H9 (cell line): Measurements from ENCODE around the gene CDH9. TPM values are rescaled to one million over a fixed set of nuclear protein-coding genes. Genes with fewer than 3 reads are reported as not detected.

Experiments used
- DNase-seq: peaks from one replicate; pipeline ENCODE4 v3.0.0-alpha.2; 2017
- H2AFZ ChIP-seq: one replicate; pipeline ENCODE4 v1.6.1; 2013; ENCODE audit warnings: mild to moderate bottlenecking, low read length, control low read depth, moderate library complexity
- H2AK5ac ChIP-seq: 2 replicates; pipeline ENCODE4 v1.6.1; 2013; ENCODE audit warnings: low read length, control low read depth, mixed read lengths; ENCODE audit not compliant: insufficient read length
- H2BK120ac ChIP-seq: one replicate; pipeline ENCODE4 v1.6.1; 2013; ENCODE audit warnings: low read depth, mild to moderate bottlenecking, low read length, control low read depth, inconsistent platforms; ENCODE audit not compliant: poor library complexity, severe bottlenecking
- H2BK12ac ChIP-seq: 2 replicates; pipeline ENCODE4 v1.6.1; 2013; ENCODE audit warnings: low read length, control low read depth, mixed read lengths, low read depth; ENCODE audit not compliant: insufficient read length
- H2BK15ac ChIP-seq: 2 replicates; pipeline ENCODE4 v1.6.1; 2013; ENCODE audit warnings: low read depth, low read length, control low read depth
- H2BK20ac ChIP-seq: one replicate; pipeline ENCODE4 v1.6.1; 2013; ENCODE audit warnings: low read depth, mild to moderate bottlenecking, low read length, control low read depth, inconsistent platforms; ENCODE audit not compliant: poor library complexity, severe bottlenecking
- H2BK5ac ChIP-seq: 2 replicates; pipeline ENCODE4 v1.6.1; 2013; ENCODE audit warnings: low read length, control low read depth, mixed read lengths; ENCODE audit not compliant: insufficient read length
- H3K14ac ChIP-seq: 2 replicates; pipeline ENCODE4 v1.6.1; 2013; ENCODE audit warnings: low read length, control low read depth; ENCODE audit not compliant: insufficient read depth
- H3K18ac ChIP-seq: 2 replicates; pipeline ENCODE4 v1.6.1; 2013; ENCODE audit warnings: low read depth, mild to moderate bottlenecking, mixed read lengths, low read length, control low read depth; ENCODE audit not compliant: insufficient read length
- H3K23ac ChIP-seq: 2 replicates; pipeline ENCODE4 v1.6.1; 2013; ENCODE audit warnings: low read length, control low read depth, mixed read lengths, low read depth; ENCODE audit not compliant: insufficient read length
- H3K23me2 ChIP-seq: 2 replicates; pipeline ENCODE4 v1.6.1; 2013; ENCODE audit warnings: low read depth, mild to moderate bottlenecking, mixed read lengths, low read length, control low read depth; ENCODE audit not compliant: insufficient read length, poor library complexity, severe bottlenecking
- H3K27ac ChIP-seq: 2 replicates; pipeline ENCODE4 v1.5.1; 2013; ENCODE audit warnings: low read length, control low read depth, mixed read lengths, low read depth; ENCODE audit not compliant: insufficient read length
- H3K27me3 ChIP-seq: 2 replicates; pipeline ENCODE4 v1.6.1; 2013; ENCODE audit warnings: low read length, control low read depth, inconsistent platforms; ENCODE audit not compliant: insufficient read depth
- H3K4ac ChIP-seq: 2 replicates; pipeline ENCODE4 v1.6.1; 2013; ENCODE audit warnings: low read depth, mild to moderate bottlenecking, control low read depth, inconsistent platforms, low read length, moderate library complexity
- H3K4me1 ChIP-seq: 2 replicates; pipeline ENCODE4 v1.6.1; 2013; ENCODE audit warnings: low read length, control low read depth, inconsistent platforms; ENCODE audit not compliant: insufficient read depth
- H3K4me2 ChIP-seq: 2 replicates; pipeline ENCODE4 v1.6.1; 2013; ENCODE audit warnings: low read length, control low read depth, mixed read lengths; ENCODE audit not compliant: insufficient read length, insufficient read depth
- H3K56ac ChIP-seq: 2 replicates; pipeline ENCODE4 v1.6.1; 2013; ENCODE audit warnings: low read depth, mild to moderate bottlenecking, mixed read lengths, low read length, control low read depth; ENCODE audit not compliant: insufficient read length
- H3K79me1 ChIP-seq: 2 replicates; pipeline ENCODE4 v1.6.1; 2013; ENCODE audit warnings: low read depth, mild to moderate bottlenecking, moderate library complexity, low read length, control low read depth, inconsistent platforms; ENCODE audit not compliant: insufficient read depth, poor library complexity, severe bottlenecking
- H3K79me2 ChIP-seq: 2 replicates; pipeline ENCODE4 v1.6.1; 2013; ENCODE audit warnings: low read length, control low read depth, inconsistent platforms; ENCODE audit not compliant: insufficient read depth
- H3K9ac ChIP-seq: 2 replicates; pipeline ENCODE4 v1.6.1; 2013; ENCODE audit warnings: low read length, control low read depth, mixed read lengths; ENCODE audit not compliant: insufficient read length; ENCODE audit errors: extremely low read depth
- H3K9me3 ChIP-seq: one replicate; pipeline ENCODE4 v1.6.1; 2013; ENCODE audit warnings: low read depth, low read length, inconsistent platforms; ENCODE audit not compliant: control insufficient read depth
- H3T11ph ChIP-seq: one replicate; pipeline ENCODE4 v1.6.1; 2013; ENCODE audit warnings: mild to moderate bottlenecking, low read length, control low read depth, inconsistent platforms
- H4K20me1 ChIP-seq: one replicate; pipeline ENCODE4 v1.6.1; 2013; ENCODE audit not compliant: control insufficient read depth, insufficient read length, insufficient read depth
- H4K5ac ChIP-seq: 2 replicates; pipeline ENCODE4 v1.6.1; 2013; ENCODE audit warnings: low read depth, mild to moderate bottlenecking, mixed read lengths, low read length, control low read depth; ENCODE audit not compliant: insufficient read length
- H4K8ac ChIP-seq: replicated peaks from 2 replicates; pipeline ENCODE4 v1.6.1; 2013; ENCODE audit warnings: low read length, control low read depth, mixed read lengths, low read depth; ENCODE audit not compliant: insufficient read length
- H4K91ac ChIP-seq: 2 replicates; pipeline ENCODE4 v1.6.1; 2013; ENCODE audit warnings: low read depth, mild to moderate bottlenecking, moderate library complexity, mixed read lengths, low read length, control low read depth; ENCODE audit not compliant: insufficient read length
- H3K27ac Mint-ChIP-seq, 3 experiments: 2 replicates in 2 of 3; 3 replicates in 1 of 3; pipeline ENCODE4 v1.8.0; 2020 to 2021; ENCODE audit warnings: mixed read lengths in 3 of 3, mild to moderate bottlenecking in 1 of 3, moderate library complexity in 1 of 3
- H3K27me3 Mint-ChIP-seq: 2 replicates; pipeline ENCODE4 v1.8.0; 2021; ENCODE audit warnings: low read depth, mild to moderate bottlenecking, moderate library complexity, mixed read lengths
- H3K36me3 Mint-ChIP-seq, 3 experiments: 2 replicates in 2 of 3; 3 replicates in 1 of 3; pipeline ENCODE4 v1.8.0; 2020 to 2021; ENCODE audit warnings: low read depth in 3 of 3, mixed read lengths in 3 of 3; ENCODE audit not compliant: insufficient read depth in 1 of 3
- H3K4me1 Mint-ChIP-seq, 2 experiments: 2 replicates each; pipeline ENCODE4 v1.8.0; 2020; ENCODE audit warnings: mixed read lengths in 2 of 2
- H3K4me3 Mint-ChIP-seq, 2 experiments: 2 replicates in 1 of 2; 3 replicates in 1 of 2; pipeline ENCODE4 v1.8.0; 2020 to 2021; ENCODE audit warnings: mild to moderate bottlenecking in 2 of 2, mixed read lengths in 2 of 2, moderate library complexity in 1 of 2
- H3K9me3 Mint-ChIP-seq, 2 experiments: 2 replicates in 1 of 2; 3 replicates in 1 of 2; pipeline ENCODE4 v1.8.0; 2020; ENCODE audit warnings: mild to moderate bottlenecking in 2 of 2, mixed read lengths in 2 of 2, moderate library complexity in 1 of 2
- WGBS: extraction: QIAGEN DNeasy Blood & Tissue Kit; methylation state at CpG from one replicate; pipeline ENCODE4 v1.1.7; 2013; ENCODE audit warnings: missing lambda C conversion rate, low lambda C conversion rate, mixed read lengths; ENCODE audit not compliant: insufficient read length; ENCODE audit errors: extremely low coverage; 5-methylcytosine and 5-hydroxymethylcytosine counted together
- total RNA-seq: library from RNA; stranded (reverse); gene quantifications from 2 replicates; pipeline ENCODE4 v1.2.1, GENCODE V29; 2021
- TF ChIP-seq, protein P1 (sequence below): fragments of 200-600 bp; sonication (generic); conservative IDR thresholded peaks from 3 replicates; pipeline ENCODE4 v1.8.0; 2021; ENCODE audit warnings: antibody characterized with exemption, mild to moderate bottlenecking

The CDH9 gene
- total RNA-seq, 1 experiment from 2014 or later: 0.61 TPM

DNA sequence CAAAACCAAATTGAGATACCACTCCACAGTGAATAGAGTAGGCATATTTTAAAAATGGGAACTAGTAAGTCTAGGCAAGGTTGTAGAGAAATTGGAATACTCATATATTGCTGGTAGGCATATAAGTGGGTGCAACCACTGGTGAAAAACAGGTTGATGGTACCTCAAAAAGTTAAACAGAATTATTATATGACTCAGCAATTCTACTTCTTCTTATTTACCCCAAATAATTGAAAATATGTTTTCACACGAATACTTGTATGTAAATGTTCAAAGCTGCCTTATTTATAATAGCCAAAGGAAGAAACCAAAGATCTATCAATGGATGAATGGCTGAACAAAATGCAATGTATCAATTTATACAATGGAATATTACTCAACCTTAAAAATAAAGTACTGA lies 79.1 kb downstream of the CDH9 start:
- TF ChIP-seq, protein P1, sequence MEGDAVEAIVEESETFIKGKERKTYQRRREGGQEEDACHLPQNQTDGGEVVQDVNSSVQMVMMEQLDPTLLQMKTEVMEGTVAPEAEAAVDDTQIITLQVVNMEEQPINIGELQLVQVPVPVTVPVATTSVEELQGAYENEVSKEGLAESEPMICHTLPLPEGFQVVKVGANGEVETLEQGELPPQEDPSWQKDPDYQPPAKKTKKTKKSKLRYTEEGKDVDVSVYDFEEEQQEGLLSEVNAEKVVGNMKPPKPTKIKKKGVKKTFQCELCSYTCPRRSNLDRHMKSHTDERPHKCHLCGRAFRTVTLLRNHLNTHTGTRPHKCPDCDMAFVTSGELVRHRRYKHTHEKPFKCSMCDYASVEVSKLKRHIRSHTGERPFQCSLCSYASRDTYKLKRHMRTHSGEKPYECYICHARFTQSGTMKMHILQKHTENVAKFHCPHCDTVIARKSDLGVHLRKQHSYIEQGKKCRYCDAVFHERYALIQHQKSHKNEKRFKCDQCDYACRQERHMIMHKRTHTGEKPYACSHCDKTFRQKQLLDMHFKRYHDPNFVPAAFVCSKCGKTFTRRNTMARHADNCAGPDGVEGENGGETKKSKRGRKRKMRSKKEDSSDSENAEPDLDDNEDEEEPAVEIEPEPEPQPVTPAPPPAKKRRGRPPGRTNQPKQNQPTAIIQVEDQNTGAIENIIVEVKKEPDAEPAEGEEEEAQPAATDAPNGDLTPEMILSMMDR: no peak
- no peak overlapping the region for H2BK20ac ChIP-seq
- no peaks in the 10 kb centered on the region for H3K23me2 ChIP-seq
- no peak overlapping the region for H2BK15ac ChIP-seq
- Mint-ChIP-seq H3K9me3 (peaks cover 6 to 9% of the 10 kb centered on the region in 2 experiments), H3K27ac (no peak overlapping the region), H3K4me3 (no peak overlapping the region), H3K4me1 (no peaks in the 10 kb centered on the region), H3K36me3 (peaks cover 0 to 12% (median 3%) of the 10 kb centered on the region in 3 experiments; a peak in 6 of 7 replicates), H3K27me3 (no peaks in the 10 kb centered on the region)
- H4K20me1 ChIP-seq: no peaks in the 10 kb centered on the region
- no peak overlapping the region for H4K91ac ChIP-seq
- H2AK5ac ChIP-seq: no peak overlapping the region
- H3K27me3 ChIP-seq: no peaks in the 10 kb centered on the region
- H3K9ac ChIP-seq: no peak overlapping the region
- WGBS: no CpG with 5 or more reads among the region's 1 CpG
- H3K79me1 ChIP-seq: no peaks in the 10 kb centered on the region
- no peak overlapping the region for H3T11ph ChIP-seq
- no peak overlapping the region for H3K14ac ChIP-seq
- no peak overlapping the region for H2BK12ac ChIP-seq
- H3K18ac ChIP-seq: no peak overlapping the region
- no peak overlapping the region for H4K8ac ChIP-seq
- no peak overlapping the region for H3K4ac ChIP-seq
- no peak overlapping the region for H2AFZ ChIP-seq
- no peaks in the 10 kb centered on the region for H3K79me2 ChIP-seq
- H3K4me1 ChIP-seq: no peaks in the 10 kb centered on the region
- no peak overlapping the region for H2BK120ac ChIP-seq
- no peak overlapping the region for H3K23ac ChIP-seq
- H4K5ac ChIP-seq: no peak overlapping the region
- H2BK5ac ChIP-seq: no peak overlapping the region
- no peak for DNase-seq
- no peak overlapping the region for H3K27ac ChIP-seq
- no peak overlapping the region for H3K56ac ChIP-seq
- no peak overlapping the region for H3K4me2 ChIP-seq
- no peaks in the 10 kb centered on the region for H3K9me3 ChIP-seq
